NCI-H1694 (cell line): ENCODE results near the gene GPSM1.
"Not testable (repeated sequence)": the region's sequence is repeated elsewhere in the genome, so short reads cannot be mapped to it uniquely, and the experiment has no call there.

Experiments
- DNase-seq: peaks from one replicate; lab custom pipeline; 2025; lab: John Stamatoyannopoulos, UW

The GPSM1 gene

GRCh38 chr9:136343884-136344269 lies 16.5 kb downstream of the GPSM1 start:
- no peak for DNase-seq

DNA sequence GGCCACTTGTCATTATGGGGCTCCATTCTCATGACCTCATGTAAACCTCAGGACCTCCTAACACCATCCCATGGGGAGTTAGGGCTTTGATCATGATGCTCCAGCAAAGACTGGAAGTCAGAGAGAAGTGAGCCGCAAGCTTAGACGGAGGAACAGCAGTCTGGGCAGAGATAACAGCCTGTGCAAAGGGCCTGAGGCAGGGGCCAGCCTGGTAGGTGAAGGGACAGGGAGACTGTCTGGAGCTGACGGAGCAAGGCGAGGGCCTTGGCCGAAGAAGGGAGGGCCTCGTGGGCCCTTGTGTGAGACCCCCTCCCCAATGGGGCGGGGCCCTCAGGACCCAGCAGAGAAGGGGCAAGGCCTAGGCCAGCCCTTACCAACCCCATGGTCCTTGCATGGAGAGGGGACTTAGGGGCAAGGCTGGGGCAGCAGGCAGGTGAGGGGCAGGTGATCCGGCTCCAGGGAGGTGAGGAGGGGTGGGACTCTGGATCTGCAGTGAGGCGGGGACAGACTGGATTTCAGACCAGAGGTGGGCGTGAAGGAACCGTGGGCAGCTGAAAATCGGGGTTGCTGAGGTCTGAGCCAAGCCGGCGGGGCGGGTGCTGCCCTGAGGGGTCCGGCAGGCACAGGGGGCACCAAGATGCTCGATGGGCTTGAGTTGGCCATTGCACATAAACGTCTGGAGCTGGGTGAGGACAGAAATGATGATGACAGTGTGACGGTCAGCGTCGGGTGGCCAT lies 17.4 kb downstream of the GPSM1 start:
- no peak for DNase-seq

- no peak for DNase-seq
These were observed 18.2 kb downstream of the GPSM1 start for GRCh38 chr9:136345281-136346156.

DNA sequence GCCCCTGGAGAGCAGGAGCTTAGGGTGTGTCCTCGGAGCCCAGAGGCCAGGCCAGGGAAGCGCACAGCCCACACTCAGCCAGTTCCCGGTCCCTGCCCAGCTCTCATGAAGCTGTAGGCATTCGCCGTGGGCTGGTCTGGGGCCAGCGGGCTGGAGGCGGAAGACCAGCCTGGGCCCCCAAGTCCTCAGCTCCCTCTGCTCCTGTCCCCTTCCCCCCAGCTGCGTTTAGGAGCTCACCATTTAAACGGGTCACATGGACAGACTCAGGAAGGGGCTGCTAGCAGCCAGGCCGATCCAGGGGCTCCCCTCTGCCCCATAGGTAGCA lies 18.8 kb downstream of the GPSM1 start:
- DNase-seq = no peak

DNA sequence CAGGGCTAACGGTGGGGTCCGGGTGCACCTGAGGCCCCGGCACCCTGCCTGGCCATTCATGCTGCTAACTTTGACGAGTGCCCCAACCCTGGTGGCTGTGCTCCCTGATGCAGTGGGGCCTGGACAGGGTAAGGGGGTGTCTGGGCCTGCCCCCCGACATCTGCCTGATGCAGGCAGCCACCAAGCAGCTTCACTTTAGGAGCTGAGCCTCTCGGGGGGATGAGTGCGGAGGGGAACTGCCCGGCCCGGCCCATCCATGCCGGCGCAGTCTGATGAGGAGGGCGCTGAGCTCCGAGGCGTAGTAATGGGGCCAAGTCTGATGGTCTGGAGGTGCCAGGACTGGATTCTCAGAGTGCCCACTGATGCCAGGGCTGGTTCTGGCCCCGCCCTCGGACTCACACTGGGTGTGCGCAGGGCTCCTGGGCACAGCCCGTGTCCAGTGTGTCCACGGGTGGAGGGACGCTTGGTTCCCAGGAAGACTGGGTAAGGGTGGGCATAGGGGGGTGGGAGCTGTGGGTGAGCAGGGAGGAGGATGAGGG lies 19.7 kb downstream of the GPSM1 start:
- no peak for DNase-seq

DNA sequence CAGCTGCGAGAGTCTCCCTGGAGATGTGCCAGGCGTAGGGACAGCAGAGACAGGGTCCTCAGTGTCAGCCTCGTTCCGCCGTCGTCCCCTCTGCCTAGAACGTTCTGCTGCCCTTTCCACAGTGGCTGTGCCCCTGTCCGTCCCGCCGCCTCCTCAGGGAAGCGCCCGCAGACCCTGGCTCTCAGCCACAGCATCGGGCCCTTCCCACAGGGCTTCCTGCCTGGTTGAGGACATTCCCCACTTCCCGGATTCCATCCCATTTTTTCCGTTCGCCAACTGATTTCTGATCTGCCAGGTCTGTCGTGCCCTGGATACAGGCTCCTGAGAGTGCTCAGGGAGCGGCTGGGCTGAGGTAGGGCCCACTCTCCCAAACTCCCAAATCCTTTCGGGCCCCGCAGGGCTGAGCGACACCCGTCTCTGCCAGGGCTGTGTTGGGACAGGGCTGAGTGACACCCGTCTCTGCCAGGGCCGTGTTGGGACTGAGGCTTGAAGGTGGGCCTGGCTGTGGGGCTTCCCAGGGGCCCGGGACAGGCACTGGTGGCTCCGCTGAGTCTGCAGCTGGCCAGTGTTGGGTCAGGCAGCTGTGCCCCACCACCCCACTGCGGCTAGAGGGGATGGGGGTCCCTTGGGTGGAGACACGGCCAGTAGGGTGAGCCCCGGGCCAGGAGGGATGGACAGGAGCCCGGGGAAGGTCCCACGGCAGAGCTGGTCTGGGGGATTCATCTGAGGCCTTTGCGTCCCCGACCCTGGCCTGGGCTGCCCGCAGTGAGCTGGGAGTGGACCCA lies 20.3 kb downstream of the GPSM1 start:
- DNase-seq = no peak

DNA sequence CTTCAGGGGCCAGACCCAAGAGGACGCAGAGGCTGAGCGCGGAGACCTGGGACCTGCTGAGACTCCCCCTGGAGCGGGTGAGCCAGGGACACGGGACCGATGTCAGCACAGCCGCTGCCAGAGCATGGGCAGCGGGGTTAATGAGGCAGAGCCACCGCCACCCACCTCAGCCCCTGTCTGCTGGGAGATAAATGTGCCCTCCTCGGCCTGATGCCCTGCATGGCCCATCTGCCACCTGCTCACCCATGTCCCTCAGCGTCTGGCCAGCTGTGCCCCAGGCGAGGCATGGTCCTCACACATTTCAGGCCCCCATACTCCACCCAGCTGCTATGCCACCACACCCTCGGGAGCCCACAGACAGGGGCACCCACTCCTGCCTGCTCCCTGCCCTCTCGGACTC lies 21.4 kb downstream of the GPSM1 start:
- no peak for DNase-seq

- DNase-seq = no peak
These were observed 22.2 kb downstream of the GPSM1 start for GRCh38 chr9:136349546-136349945.

GRCh38 chr9:136351252-136351800 lies 24.0 kb downstream of the GPSM1 start:
- no peak for DNase-seq

GRCh38 chr9:136351868-136352267 lies 24.5 kb downstream of the GPSM1 start:
- not testable (repeated sequence) for DNase-seq

GRCh38 chr9:136352682-136353081 lies 25.3 kb downstream of the GPSM1 start:
- no peak for DNase-seq

GRCh38 chr9:136353088-136353487 lies 25.7 kb downstream of the GPSM1 start:
- no peak for DNase-seq

DNA sequence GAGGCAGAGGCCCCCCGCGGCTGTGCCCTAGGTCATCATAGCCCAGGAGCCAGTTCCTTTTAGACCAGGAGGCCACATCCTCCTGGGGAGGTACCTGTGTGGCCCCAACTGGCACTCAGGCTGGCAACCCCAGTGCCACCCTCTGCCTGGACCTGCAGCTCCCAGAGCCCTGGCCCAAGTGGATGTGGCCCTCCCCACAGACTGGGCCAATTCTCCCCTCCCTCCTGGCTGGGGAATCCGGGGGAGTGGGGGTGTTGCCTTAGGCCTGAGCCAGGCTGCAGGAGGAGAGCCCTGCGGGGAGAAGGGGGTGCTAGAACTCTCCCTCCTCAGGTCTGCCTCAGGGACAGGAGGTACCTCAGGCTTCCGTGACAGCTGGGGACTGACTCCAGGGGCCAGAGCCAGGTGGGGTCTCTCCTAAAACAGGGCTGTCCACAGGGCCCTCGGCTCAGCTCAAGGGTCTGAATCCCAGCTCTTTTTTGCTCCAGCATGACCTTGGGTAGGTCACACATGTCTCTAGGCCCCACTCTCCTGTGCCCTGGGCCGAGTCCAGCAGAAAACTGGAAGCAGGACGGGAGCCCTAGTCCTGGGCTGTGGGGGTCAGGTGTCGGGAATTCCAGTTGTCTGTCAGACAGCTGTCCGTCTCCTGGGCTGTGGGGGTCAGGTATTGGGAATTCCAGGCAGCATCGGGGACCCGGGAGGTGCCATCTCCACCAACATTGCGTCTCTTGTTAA lies 26.6 kb downstream of the GPSM1 start:
- no peak for DNase-seq

GRCh38 chr9:136354592-136355085 lies 27.3 kb downstream of the GPSM1 start:
- no peak for DNase-seq

GRCh38 chr9:136355616-136356557 lies 28.5 kb downstream of the GPSM1 start:
- DNase-seq = no peak

DNA sequence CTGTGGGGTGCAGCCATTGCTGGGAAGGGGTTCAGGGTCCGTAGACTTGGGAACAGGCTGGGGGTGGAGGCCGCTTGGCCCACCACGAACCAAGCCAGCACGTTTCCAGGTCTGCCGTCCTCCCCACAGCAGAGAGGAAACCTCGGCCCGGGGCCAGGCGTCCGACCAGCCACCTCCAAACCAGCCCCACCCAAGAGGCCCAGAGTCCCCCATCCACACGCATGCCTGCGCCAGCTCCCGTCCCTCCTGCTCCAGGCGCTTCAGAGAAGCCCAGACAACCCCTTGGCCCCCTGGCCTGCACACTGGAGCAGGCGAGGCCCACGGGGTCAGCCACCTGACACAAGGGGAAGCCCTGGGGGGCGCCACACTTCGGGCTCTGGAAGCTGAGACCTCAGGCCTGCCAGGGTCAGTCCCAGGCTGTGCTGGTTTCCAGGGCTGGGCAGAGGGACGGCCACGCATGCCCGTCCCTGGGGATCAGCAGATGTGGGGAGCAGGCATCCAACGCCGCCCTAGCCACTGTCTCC lies 29.9 kb downstream of the GPSM1 start:
- no peak for DNase-seq

GRCh38 chr9:136358016-136358415 lies 30.7 kb downstream of the GPSM1 start:
- DNase-seq = no peak

- DNase-seq = no peak
These were observed 31.5 kb downstream of the GPSM1 start for GRCh38 chr9:136358888-136359287.

- no peak for DNase-seq
These were observed 32.7 kb downstream of the GPSM1 start for GRCh38 chr9:136359774-136360718.
